ENCODE results near the gene RPS28. TPM values are rescaled to one million over a fixed set of nuclear protein-coding genes. Genes with fewer than 3 reads are reported as not detected.
A peak's percentile ranks its signal among the peaks of the same experiment; 100 is the strongest.

The RPS28 gene
- total RNA-seq, 2 experiments from 2014 or later = 2,068 to 2,091 TPM

GRCh38 chr19:8355631-8356402 lies 34.5 kb downstream of the RPS28 start:
- ChIA-PET POLR2A (no interaction called here), CTCF (interaction anchor here (0.9 to 6.7 kb wide), 10 partner anchors 10 to 235 kb away, joined by 3 to 52 read pairs (median 22); partner anchors contain the start of genes ANGPTL4, MARCHF2 and MYO1F)
- DNase-seq = peak; percentile 19
- Mint-ChIP-seq H3K4me1 (ENCODE audit: low read depth) (peaks cover 8% of the 10 kb centered on the region), H3K9me3 (peaks cover 5% of the 10 kb centered on the region), H3K4me3 (no peak overlapping the region), H3K27me3 (peaks cover 10% of the 10 kb centered on the region), H3K36me3 (no peaks in the 10 kb centered on the region), H3K27ac (no peak overlapping the region)
- intact Hi-C loops (cut with micrococcal nuclease) = loop anchor here (2.0 kb wide), 1 partner anchor 151 kb away; no protein-coding TSS in a partner anchor

- peaks cover 8% of the 10 kb centered on the region for H3K27me3 Mint-ChIP-seq
- H3K4me3 Mint-ChIP-seq = no peak overlapping the region
- CTCF ChIA-PET = interaction anchor here (6.7 kb wide), 1 partner anchor 222 kb away, joined by 52 read pairs; the partner anchor contains the start of gene MYO1F
- POLR2A ChIA-PET = no interaction called here
- intact Hi-C loops (cut with micrococcal nuclease) = no loop called here
- H3K36me3 Mint-ChIP-seq = no peaks in the 10 kb centered on the region
- no peak for DNase-seq
- H3K4me1 Mint-ChIP-seq (ENCODE audit: low read depth) = peaks cover 14% of the 10 kb centered on the region
- H3K9me3 Mint-ChIP-seq = peaks cover 5% of the 10 kb centered on the region
- H3K27ac Mint-ChIP-seq = no peak overlapping the region
Measured at GRCh38 chr19:8357007-8357521, 35.8 kb downstream of the RPS28 start.

GRCh38 chr19:8358948-8359347 lies 37.7 kb downstream of the RPS28 start:
- no peaks in the 10 kb centered on the region for H3K36me3 Mint-ChIP-seq
- no peak for DNase-seq
- CTCF ChIA-PET = no interaction called here
- POLR2A ChIA-PET = no interaction called here
- H3K27ac Mint-ChIP-seq = no peak overlapping the region
- peaks cover 5% of the 10 kb centered on the region for H3K9me3 Mint-ChIP-seq
- peaks cover 15% of the 10 kb centered on the region for H3K27me3 Mint-ChIP-seq
- intact Hi-C loops (cut with micrococcal nuclease) = no loop called here
- H3K4me1 Mint-ChIP-seq (ENCODE audit: low read depth) = peaks cover 24% of the 10 kb centered on the region
- no peak overlapping the region for H3K4me3 Mint-ChIP-seq

GRCh38 chr19:8360196-8360595 lies 38.9 kb downstream of the RPS28 start:
- CTCF ChIA-PET = interaction anchor here (0.9 kb wide), 1 partner anchor 222 kb away, joined by 3 read pairs; no protein-coding TSS in a partner anchor
- H3K27me3 Mint-ChIP-seq = peaks cover 18% of the 10 kb centered on the region
- POLR2A ChIA-PET = no interaction called here
- peaks cover 5% of the 10 kb centered on the region for H3K9me3 Mint-ChIP-seq
- no peaks in the 10 kb centered on the region for H3K36me3 Mint-ChIP-seq
- no peak for DNase-seq
- H3K27ac Mint-ChIP-seq = no peak overlapping the region
- intact Hi-C loops (cut with micrococcal nuclease) = no loop called here
- peaks cover 26% of the 10 kb centered on the region for H3K4me1 Mint-ChIP-seq (ENCODE audit: low read depth)
- no peak overlapping the region for H3K4me3 Mint-ChIP-seq

GRCh38 chr19:8361921-8362793 lies 40.9 kb downstream of the RPS28 start:
- H3K27me3 Mint-ChIP-seq = peaks cover 34% of the 10 kb centered on the region
- H3K4me3 Mint-ChIP-seq = peak overlapping the region; percentile 20
- ChIA-PET POLR2A (interaction anchor here (0.7 to 0.8 kb wide), 2 partner anchors 28 to 307 kb away, joined by 3 to 4 read pairs; partner anchors contain the start of gene RAB11B), CTCF (interaction anchor here (0.6 to 2.1 kb wide), 4 partner anchors 8 to 109 kb away, joined by 3 to 13 read pairs (median 4); no protein-coding TSS in a partner anchor)
- H3K36me3 Mint-ChIP-seq = no peaks in the 10 kb centered on the region
- H3K27ac Mint-ChIP-seq = no peak overlapping the region
- peaks cover 20% of the 10 kb centered on the region for H3K4me1 Mint-ChIP-seq (ENCODE audit: low read depth)
- intact Hi-C loops (cut with micrococcal nuclease) = no loop called here
- no peaks in the 10 kb centered on the region for H3K9me3 Mint-ChIP-seq
- peak; percentile 66 for DNase-seq

- Mint-ChIP-seq H3K27ac (peak within 1 kb of the TSS; percentile 64), H3K4me1 (ENCODE audit: low read depth) (peaks cover 25% of the 10 kb centered on the region), H3K27me3 (peaks cover 43% of the 10 kb centered on the region), H3K4me3 (peak within 1 kb of the TSS; percentile 68), H3K36me3 (no peaks in the 10 kb centered on the region), H3K9me3 (no peaks in the 10 kb centered on the region)
- intact Hi-C loops (cut with micrococcal nuclease) = no loop called here
- ChIA-PET POLR2A (no interaction called here), CTCF (interaction anchor here (0.7 to 4.2 kb wide), 7 partner anchors 10 to 226 kb away, joined by 3 to 17 read pairs (median 3); no protein-coding TSS in a partner anchor)
- peak; percentile 77 for DNase-seq
Measured at GRCh38 chr19:8363803-8364771, 42.8 kb downstream of the RPS28 start, which contains the start of gene ANGPTL4. TSS of gene ANGPTL4 (plus strand) at chr19:8364155. CDS start at chr19:8364322, 167 bp downstream.

GRCh38 chr19:8366121-8366581 lies 44.9 kb downstream of the RPS28 start:
- H3K27me3 Mint-ChIP-seq = peaks cover 43% of the 10 kb centered on the region
- H3K9me3 Mint-ChIP-seq = no peaks in the 10 kb centered on the region
- H3K4me1 Mint-ChIP-seq (ENCODE audit: low read depth) = peaks cover 25% of the 10 kb centered on the region
- no peak overlapping the region for H3K27ac Mint-ChIP-seq
- intact Hi-C loops (cut with micrococcal nuclease) = no loop called here
- H3K36me3 Mint-ChIP-seq = no peaks in the 10 kb centered on the region
- ChIA-PET POLR2A (no interaction called here), CTCF (interaction anchor here (0.7 to 4.2 kb wide), 3 partner anchors 12 to 32 kb away, joined by 3 to 17 read pairs (median 5); no protein-coding TSS in a partner anchor)
- no peak for DNase-seq
- H3K4me3 Mint-ChIP-seq = no peak overlapping the region

- peaks cover 39% of the 10 kb centered on the region for H3K27me3 Mint-ChIP-seq
- POLR2A ChIA-PET = no interaction called here
- no peak overlapping the region for H3K4me3 Mint-ChIP-seq
Measured at GRCh38 chr19:8366961-8367326, 45.6 kb downstream of the RPS28 start.

GRCh38 chr19:8367327-8368001 lies 46.2 kb downstream of the RPS28 start:
- no peak overlapping the region for H3K27ac Mint-ChIP-seq
- intact Hi-C loops (cut with micrococcal nuclease) = no loop called here
- ChIA-PET POLR2A (no interaction called here), CTCF (interaction anchor here (4.2 kb wide), 1 partner anchor 13 kb away, joined by 17 read pairs; no protein-coding TSS in a partner anchor)
- peaks cover 36% of the 10 kb centered on the region for H3K27me3 Mint-ChIP-seq
- H3K4me1 Mint-ChIP-seq (ENCODE audit: low read depth) = peaks cover 16% of the 10 kb centered on the region
- no peak for DNase-seq
- H3K36me3 Mint-ChIP-seq = no peaks in the 10 kb centered on the region
- H3K4me3 Mint-ChIP-seq = no peak overlapping the region
- no peaks in the 10 kb centered on the region for H3K9me3 Mint-ChIP-seq

More at GRCh38 chr19:8366961-8367326, 45.6 kb downstream of the RPS28 start:
- H3K27ac Mint-ChIP-seq = no peak overlapping the region
- H3K36me3 Mint-ChIP-seq = no peaks in the 10 kb centered on the region
- H3K4me1 Mint-ChIP-seq (ENCODE audit: low read depth) = peaks cover 21% of the 10 kb centered on the region
- intact Hi-C loops (cut with micrococcal nuclease) = no loop called here
- CTCF ChIA-PET = interaction anchor here (4.2 kb wide), 1 partner anchor 13 kb away, joined by 17 read pairs; no protein-coding TSS in a partner anchor
- no peaks in the 10 kb centered on the region for H3K9me3 Mint-ChIP-seq
- DNase-seq = no peak

GRCh38 chr19:8370176-8371010 lies 49.1 kb downstream of the RPS28 start:
- ChIA-PET CTCF (interaction anchor here (0.6 to 1.3 kb wide), 5 partner anchors 17 to 210 kb away, joined by 3 to 7 read pairs (median 4); no protein-coding TSS in a partner anchor), POLR2A (no interaction called here)
- no peaks in the 10 kb centered on the region for H3K36me3 Mint-ChIP-seq
- no peak overlapping the region for H3K27ac Mint-ChIP-seq
- no peak for DNase-seq
- intact Hi-C loops (cut with micrococcal nuclease) = no loop called here
- no peaks in the 10 kb centered on the region for H3K9me3 Mint-ChIP-seq
- H3K27me3 Mint-ChIP-seq = peaks cover 25% of the 10 kb centered on the region
- H3K4me1 Mint-ChIP-seq (ENCODE audit: low read depth) = peaks cover 5% of the 10 kb centered on the region
- no peak overlapping the region for H3K4me3 Mint-ChIP-seq
